ENCODE measurements around the gene RPS19. TPM values are rescaled to one million over a fixed set of nuclear protein-coding genes. Genes with fewer than 3 reads are reported as not detected.

Gene RPS19
- total RNA-seq, 1 donor from 2014 or later, result 1,667 TPM

GRCh38 chr19:41860419-41861115, 512 bp downstream of the RPS19 start:
- Histone ChIP-seq H3K27me3 (no peaks in the 10 kb centered on the region), H3K9me3 (no peaks in the 10 kb centered on the region), H3K36me3 (peaks cover 45% of the 10 kb centered on the region), H3K27ac (peak overlapping the region; percentile 92), H3K4me3 (peak overlapping the region; percentile 92), H3K4me1 (peaks cover 41% of the 10 kb centered on the region)
- DNase-seq (no peak), ATAC-seq (no peak)
- intact Hi-C loops (cut with DNase I), result loop anchor here (10.0 kb wide), 1 partner anchor 74 kb away; no protein-coding TSS in a partner anchor
- no peak for TF ChIP-seq CTCF (IDR thresholded peaks at IDR 0.05)

GRCh38 chr19:41861116-41861768, 1.2 kb downstream of the RPS19 start:
- Histone ChIP-seq H3K27ac (peak overlapping the region; percentile 92), H3K27me3 (no peaks in the 10 kb centered on the region), H3K36me3 (peaks cover 52% of the 10 kb centered on the region), H3K9me3 (no peaks in the 10 kb centered on the region), H3K4me3 (peak overlapping the region; percentile 92), H3K4me1 (peaks cover 41% of the 10 kb centered on the region)
- TF ChIP-seq CTCF (IDR thresholded peaks at IDR 0.05), result no peak
- DNase-seq, result no peak
- ATAC-seq, result no peak
- intact Hi-C loops (cut with DNase I), result loop anchor here (10.0 kb wide), 1 partner anchor 74 kb away; no protein-coding TSS in a partner anchor

- Histone ChIP-seq H3K9me3 (no peaks in the 10 kb centered on the region), H3K4me1 (peaks cover 41% of the 10 kb centered on the region), H3K27ac (no peak overlapping the region), H3K27me3 (no peaks in the 10 kb centered on the region), H3K4me3 (peak overlapping the region; percentile 92), H3K36me3 (peaks cover 57% of the 10 kb centered on the region)
- intact Hi-C loops (cut with DNase I), result loop anchor here (10.0 kb wide), 1 partner anchor 73 kb away; no protein-coding TSS in a partner anchor
- ATAC-seq (no peak), DNase-seq (no peak)
- TF ChIP-seq CTCF (IDR thresholded peaks at IDR 0.05), result no peak
Measured at GRCh38 chr19:41861846-41862245, 1.8 kb downstream of the RPS19 start.

GRCh38 chr19:41862445-41862986, 2.5 kb downstream of the RPS19 start:
- no peaks in the 10 kb centered on the region for H3K27me3 ChIP-seq
- no peak for DNase-seq
- H3K36me3 ChIP-seq, result peaks cover 64% of the 10 kb centered on the region
- no peak overlapping the region for H3K27ac ChIP-seq
- ATAC-seq, result no peak
- no peaks in the 10 kb centered on the region for H3K9me3 ChIP-seq
- intact Hi-C loops (cut with DNase I), result loop anchor here (10.0 kb wide), 1 partner anchor 72 kb away; no protein-coding TSS in a partner anchor
- H3K4me3 ChIP-seq, result peak overlapping the region; percentile 92
- TF ChIP-seq CTCF (IDR thresholded peaks at IDR 0.05), result no peak
- peaks cover 48% of the 10 kb centered on the region for H3K4me1 ChIP-seq

GRCh38 chr19:41863209-41863931, 3.3 kb downstream of the RPS19 start:
- DNase-seq (no peak), ATAC-seq (no peak)
- no peaks in the 10 kb centered on the region for H3K9me3 ChIP-seq
- peaks cover 57% of the 10 kb centered on the region for H3K4me1 ChIP-seq
- no peak overlapping the region for H3K27ac ChIP-seq
- intact Hi-C loops (cut with DNase I), result loop anchor here (10.0 kb wide), 1 partner anchor 71 kb away; no protein-coding TSS in a partner anchor
- H3K4me3 ChIP-seq, result no peak overlapping the region
- no peaks in the 10 kb centered on the region for H3K27me3 ChIP-seq
- H3K36me3 ChIP-seq, result peaks cover 72% of the 10 kb centered on the region
- TF ChIP-seq CTCF (IDR thresholded peaks at IDR 0.05), result no peak

Measured in upper lobe of right lung (tissue), 1 donor.